ENCODE results near the gene DNAH3.
A peak's percentile ranks its signal among the peaks of the same experiment; 100 is the strongest.
"Not testable (repeated sequence)": the region's sequence is repeated elsewhere in the genome, so short reads cannot be mapped to it uniquely, and the experiment has no call there.

The DNAH3 gene

GRCh38 chr16:20948444-20948843, 202.2 kb downstream of the DNAH3 start:
- H3K27me3 ChIP-seq (replicated peaks): no peaks in the 10 kb centered on the region
- H3K4me3 ChIP-seq (ENCODE audit: low read depth, low read length): no peak overlapping the region
- H3K27ac ChIP-seq: no peak overlapping the region
- TF ChIP-seq CTCF (IDR thresholded peaks at IDR 0.05; ENCODE audit: low read depth, low read length, missing control alignments): no peak
- no peak for DNase-seq
- H3K36me3 ChIP-seq (replicated peaks): no peaks in the 10 kb centered on the region
- in situ Hi-C loops (cut with HindIII; ENCODE audit: low pct_ligation_motif_present, low sequenced_read_pairs): no loop called here

GRCh38 chr16:20946015-20946629, 204.5 kb downstream of the DNAH3 start:
- in situ Hi-C loops (cut with HindIII; ENCODE audit: low pct_ligation_motif_present, low sequenced_read_pairs): no loop called here
- TF ChIP-seq CTCF (IDR thresholded peaks at IDR 0.05; ENCODE audit: low read depth, low read length, missing control alignments): no peak

GRCh38 chr16:20945575-20945875, 205.1 kb downstream of the DNAH3 start:
- H3K27ac ChIP-seq; in situ Hi-C loops (cut with HindIII; ENCODE audit: low pct_ligation_motif_present, low sequenced_read_pairs); H3K36me3 ChIP-seq (replicated peaks); DNase-seq; H3K27me3 ChIP-seq (replicated peaks); H3K4me3 ChIP-seq (ENCODE audit: low read depth, low read length): not testable (repeated sequence)

More at GRCh38 chr16:20946015-20946629, 204.5 kb downstream of the DNAH3 start:
- no peak overlapping the region for H3K4me3 ChIP-seq (ENCODE audit: low read depth, low read length)
- no peak overlapping the region for H3K27ac ChIP-seq
- H3K27me3 ChIP-seq (replicated peaks): no peaks in the 10 kb centered on the region
- no peaks in the 10 kb centered on the region for H3K36me3 ChIP-seq (replicated peaks)
- DNase-seq: no peak

- no peak overlapping the region for H3K27ac ChIP-seq
- no peak for DNase-seq
- TF ChIP-seq CTCF (IDR thresholded peaks at IDR 0.05; ENCODE audit: low read depth, low read length, missing control alignments): peak; percentile 22
- in situ Hi-C loops (cut with HindIII; ENCODE audit: low pct_ligation_motif_present, low sequenced_read_pairs): no loop called here
- no peaks in the 10 kb centered on the region for H3K27me3 ChIP-seq (replicated peaks)
- no peak overlapping the region for H3K4me3 ChIP-seq (ENCODE audit: low read depth, low read length)
- H3K36me3 ChIP-seq (replicated peaks): no peaks in the 10 kb centered on the region
Observed at GRCh38 chr16:20944861-20945574, 205.6 kb downstream of the DNAH3 start.

GRCh38 chr16:20942256-20942655, 208.4 kb downstream of the DNAH3 start:
- in situ Hi-C loops (cut with HindIII; ENCODE audit: low pct_ligation_motif_present, low sequenced_read_pairs): no loop called here
- no peak for TF ChIP-seq CTCF (IDR thresholded peaks at IDR 0.05; ENCODE audit: low read depth, low read length, missing control alignments)
- no peak for DNase-seq
- no peaks in the 10 kb centered on the region for H3K36me3 ChIP-seq (replicated peaks)
- H3K27me3 ChIP-seq (replicated peaks): no peaks in the 10 kb centered on the region
- H3K27ac ChIP-seq: no peak overlapping the region
- no peak overlapping the region for H3K4me3 ChIP-seq (ENCODE audit: low read depth, low read length)

- H3K27me3 ChIP-seq (replicated peaks): no peaks in the 10 kb centered on the region
- DNase-seq: no peak
- H3K36me3 ChIP-seq (replicated peaks): no peaks in the 10 kb centered on the region
- H3K27ac ChIP-seq: no peak overlapping the region
- no peak overlapping the region for H3K4me3 ChIP-seq (ENCODE audit: low read depth, low read length)
- in situ Hi-C loops (cut with HindIII; ENCODE audit: low pct_ligation_motif_present, low sequenced_read_pairs): no loop called here
- no peak for TF ChIP-seq CTCF (IDR thresholded peaks at IDR 0.05; ENCODE audit: low read depth, low read length, missing control alignments)
Observed at GRCh38 chr16:20941636-20941926, 209.1 kb downstream of the DNAH3 start.

All from brain microvascular endothelial cell (primary cell).